ENCODE data around the gene RELB. TPM values are rescaled to one million over a fixed set of nuclear protein-coding genes. Genes with fewer than 3 reads are reported as not detected.

RELB gene
- total and polyA plus RNA-seq, 12 donors = 2.0 to 39.1 (median 12.0) TPM

- no peaks in the 10 kb centered on the region for H3K9me3 ChIP-seq (replicated peaks in 1 of 3)
- H3K36me3 ChIP-seq (replicated peaks in 1 of 2) = peaks cover 0 to 77% of the 10 kb centered on the region in 2 donors
- intact Hi-C loops (cut with DNase I) = no loop called here
- no peak overlapping the region for H3K27ac ChIP-seq
- H3K27me3 ChIP-seq = no peaks in the 10 kb centered on the region
- no peak for DNase-seq
- TF ChIP-seq POLR2A (IDR thresholded peaks at IDR 0.05) = no peak
- TF ChIP-seq CTCF (IDR thresholded peaks at IDR 0.05) = no peak
- 66 to 100% (median 86%) methylated on average over 2 to 4 of the region's 4 CpGs for WGBS, 4 donors
- no peak overlapping the region for H3K4me3 ChIP-seq
- peaks cover 10% of the 10 kb centered on the region in 2 donors for H3K4me1 ChIP-seq (replicated peaks in 1 of 2)
These were observed 15.8 kb upstream of the RELB start for GRCh38 chr19:44985445-44985844.

- 88 to 92% (median 90%) methylated on average over 5 to 7 of the region's 7 CpGs for WGBS, 4 donors
- TF ChIP-seq CTCF (IDR thresholded peaks at IDR 0.05) = no peak
- no peak for TF ChIP-seq POLR2A (IDR thresholded peaks at IDR 0.05)
- Histone ChIP-seq H3K36me3 (replicated peaks in 1 of 2) (peaks cover 0 to 78% of the 10 kb centered on the region in 2 donors), H3K4me1 (replicated peaks in 1 of 2) (peaks cover 10% of the 10 kb centered on the region in 2 donors), H3K9me3 (replicated peaks in 1 of 3) (no peaks in the 10 kb centered on the region), H3K27ac (no peak overlapping the region), H3K27me3 (no peaks in the 10 kb centered on the region), H3K4me3 (no peak overlapping the region)
- intact Hi-C loops (cut with DNase I) = no loop called here
- DNase-seq = no peak
These were observed 14.9 kb upstream of the RELB start for GRCh38 chr19:44986389-44986788.

DNA sequence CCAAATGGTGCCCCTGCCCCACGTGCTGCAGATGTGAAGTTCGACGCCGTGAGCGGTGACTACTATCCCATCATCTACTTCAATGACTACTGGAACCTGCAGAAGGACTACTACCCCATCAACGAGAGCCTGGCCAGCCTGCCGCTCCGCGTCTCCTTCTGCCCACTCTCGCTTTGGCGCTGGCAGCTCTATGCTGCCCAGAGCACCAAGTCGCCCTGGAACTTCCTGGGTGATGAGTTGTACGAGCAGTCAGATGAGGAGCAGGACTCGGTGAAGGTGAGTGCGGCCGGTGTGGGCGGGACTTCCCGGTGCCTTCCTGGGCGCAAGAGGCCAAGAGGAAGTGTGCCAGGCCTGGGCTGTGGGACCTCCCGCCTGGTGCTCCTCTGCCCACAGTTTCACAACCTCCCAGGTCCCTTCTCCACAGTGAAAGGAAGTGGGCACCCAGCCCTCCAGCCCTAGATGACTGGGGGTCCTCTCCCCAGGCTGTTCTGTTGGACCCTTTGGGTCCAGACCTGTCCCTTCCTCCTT is 14.1 kb upstream of the RELB start:
- peak overlapping the region in 1 of 5 donors; percentile 49 for H3K27ac ChIP-seq
- 76 to 90% (median 86%) methylated on average over 8 to 20 of the region's 20 CpGs for WGBS, 4 donors
- no peak overlapping the region for H3K4me3 ChIP-seq
- intact Hi-C loops (cut with DNase I) = no loop called here
- no peaks in the 10 kb centered on the region for H3K9me3 ChIP-seq (replicated peaks in 1 of 3)
- DNase-seq = no peak
- no peak for TF ChIP-seq POLR2A (IDR thresholded peaks at IDR 0.05)
- no peaks in the 10 kb centered on the region for H3K27me3 ChIP-seq
- H3K36me3 ChIP-seq (replicated peaks in 1 of 2) = peaks cover 0 to 78% of the 10 kb centered on the region in 2 donors
- H3K4me1 ChIP-seq (replicated peaks in 1 of 2) = peaks cover 10% of the 10 kb centered on the region in 2 donors

GRCh38 chr19:44988273-44988672 is 13.0 kb upstream of the RELB start:
- peak in 1 of 7 donors; percentile 40 for DNase-seq
- Histone ChIP-seq H3K27me3 (no peaks in the 10 kb centered on the region), H3K36me3 (replicated peaks in 1 of 2) (peaks cover 0 to 82% of the 10 kb centered on the region in 2 donors), H3K27ac (peak overlapping the region in 3 of 5 donors; percentile 62 to 70 (median 70)), H3K4me1 (replicated peaks in 1 of 2) (peaks cover 10% of the 10 kb centered on the region in 2 donors), H3K4me3 (no peak overlapping the region), H3K9me3 (replicated peaks in 1 of 3) (no peaks in the 10 kb centered on the region)
- 20 to 100% (median 81%) methylated on average over 1 to 9 of the region's 9 CpGs for WGBS, 4 donors
- intact Hi-C loops (cut with DNase I) = no loop called here
- no peak for TF ChIP-seq POLR2A (IDR thresholded peaks at IDR 0.05)

DNA sequence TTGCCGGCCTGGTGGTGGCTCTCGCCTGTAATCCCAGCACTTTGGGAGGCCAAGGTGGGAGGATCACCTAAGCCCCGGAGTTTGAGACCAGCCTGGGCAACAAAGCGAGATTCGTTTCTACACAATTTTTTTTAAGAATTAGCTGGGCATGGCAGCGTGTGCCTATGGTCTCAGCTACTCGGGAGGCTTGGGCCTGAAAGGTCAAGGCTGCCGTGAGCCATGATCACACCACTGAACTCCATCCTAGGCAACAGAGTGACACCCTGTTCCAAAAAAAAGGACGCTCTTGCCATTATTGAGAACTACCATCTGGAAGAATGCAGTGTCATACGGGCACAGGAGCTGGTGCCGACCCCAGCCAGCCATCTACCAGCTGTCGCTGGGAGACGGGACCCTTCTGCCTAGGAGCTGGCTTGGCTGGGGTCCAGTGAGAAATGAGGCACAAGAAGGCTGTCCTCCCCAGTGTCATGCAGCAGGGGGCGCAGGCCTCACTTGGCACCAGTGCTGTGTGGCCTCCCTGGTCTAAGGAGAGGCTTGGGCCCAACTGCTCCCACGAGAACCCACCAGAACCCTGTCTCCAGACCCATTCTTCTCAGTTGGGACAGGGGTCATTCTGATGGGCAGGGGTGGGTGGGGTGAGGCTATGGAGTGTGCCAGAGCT is 12.2 kb upstream of the RELB start:
- no peak overlapping the region for H3K4me3 ChIP-seq
- peaks cover 10% of the 10 kb centered on the region in 2 donors for H3K4me1 ChIP-seq (replicated peaks in 1 of 2)
- intact Hi-C loops (cut with DNase I) = no loop called here
- peaks cover 0 to 81% of the 10 kb centered on the region in 2 donors for H3K36me3 ChIP-seq (replicated peaks in 1 of 2)
- DNase-seq = peak; percentile 66 to 89 (median 79)
- H3K27me3 ChIP-seq = no peaks in the 10 kb centered on the region
- 48 to 58% (median 51%) methylated on average over 4 to 15 of the region's 15 CpGs for WGBS, 4 donors
- H3K27ac ChIP-seq = peak overlapping the region in 3 of 5 donors; percentile 62 to 70 (median 70)
- H3K9me3 ChIP-seq (replicated peaks in 1 of 3) = no peaks in the 10 kb centered on the region
- TF ChIP-seq CTCF (IDR thresholded peaks at IDR 0.05) = peak; percentile 18 to 78 (median 62)
- no peak for TF ChIP-seq POLR2A (IDR thresholded peaks at IDR 0.05)

All from adrenal gland (tissue), 12 donors.